RWPE2 (cell line): Measurements from ENCODE around the gene LMX1B.

ENCODE experiments used
- ATAC-seq: fragments of 200-7000 bp; cut with Tn5 transposase; 3 replicates; pipeline ENCODE4 v1.9.1; 2021; ENCODE audit warnings: low read depth
- DNase-seq: peaks from one replicate; pipeline ENCODE4 v3.0.0-alpha.2; 2020; ENCODE audit warnings: low spot score
- H3K27ac ChIP-seq: fragments of 450-650 bp; 2 replicates; pipeline ENCODE4 v1.5.1; 2017; ENCODE audit warnings: mild to moderate bottlenecking; ENCODE audit not compliant: poor library complexity, severe bottlenecking
- H3K27me3 ChIP-seq: fragments of 250-450 bp; sonication (Bioruptor Pico); 2 replicates; pipeline ENCODE4 v1.5.1; 2021; ENCODE audit warnings: mild to moderate bottlenecking, moderate library complexity; ENCODE audit not compliant: insufficient read depth, poor library complexity, severe bottlenecking
- H3K36me3 ChIP-seq: fragments of 250-450 bp; sonication (Bioruptor Pico); 2 replicates; pipeline ENCODE4 v1.5.1; 2020; ENCODE audit warnings: low read depth, mild to moderate bottlenecking, moderate library complexity
- H3K4me1 ChIP-seq: fragments of 250-450 bp; sonication (Bioruptor Pico); 2 replicates; pipeline ENCODE4 v1.5.1; 2021; ENCODE audit warnings: mild to moderate bottlenecking, moderate library complexity; ENCODE audit not compliant: insufficient read depth, poor library complexity, severe bottlenecking
- H3K4me3 ChIP-seq: fragments of 250-450 bp; sonication (Bioruptor Pico); 2 replicates; pipeline ENCODE4 v1.5.1; 2021; ENCODE audit warnings: mild to moderate bottlenecking, moderate library complexity; ENCODE audit not compliant: severe bottlenecking
- H3K9me3 ChIP-seq: fragments of 250-450 bp; sonication (Bioruptor Pico); 2 replicates; pipeline ENCODE4 v1.5.1; 2021; ENCODE audit warnings: mild to moderate bottlenecking, moderate library complexity; ENCODE audit not compliant: severe bottlenecking
- CTCF ChIP-seq: fragments of 450-650 bp; IDR thresholded peaks from one replicate; pipeline ENCODE4 v1.5.1; 2017; ENCODE audit warnings: mild to moderate bottlenecking, moderate library complexity; ENCODE audit not compliant: poor library complexity, severe bottlenecking

LMX1B gene

GRCh38 chr9:126690431-126691051 lies 76.8 kb downstream of the LMX1B start:
- peak; percentile 42; the same call in 2 of the 3 replicates for ATAC-seq

DNA sequence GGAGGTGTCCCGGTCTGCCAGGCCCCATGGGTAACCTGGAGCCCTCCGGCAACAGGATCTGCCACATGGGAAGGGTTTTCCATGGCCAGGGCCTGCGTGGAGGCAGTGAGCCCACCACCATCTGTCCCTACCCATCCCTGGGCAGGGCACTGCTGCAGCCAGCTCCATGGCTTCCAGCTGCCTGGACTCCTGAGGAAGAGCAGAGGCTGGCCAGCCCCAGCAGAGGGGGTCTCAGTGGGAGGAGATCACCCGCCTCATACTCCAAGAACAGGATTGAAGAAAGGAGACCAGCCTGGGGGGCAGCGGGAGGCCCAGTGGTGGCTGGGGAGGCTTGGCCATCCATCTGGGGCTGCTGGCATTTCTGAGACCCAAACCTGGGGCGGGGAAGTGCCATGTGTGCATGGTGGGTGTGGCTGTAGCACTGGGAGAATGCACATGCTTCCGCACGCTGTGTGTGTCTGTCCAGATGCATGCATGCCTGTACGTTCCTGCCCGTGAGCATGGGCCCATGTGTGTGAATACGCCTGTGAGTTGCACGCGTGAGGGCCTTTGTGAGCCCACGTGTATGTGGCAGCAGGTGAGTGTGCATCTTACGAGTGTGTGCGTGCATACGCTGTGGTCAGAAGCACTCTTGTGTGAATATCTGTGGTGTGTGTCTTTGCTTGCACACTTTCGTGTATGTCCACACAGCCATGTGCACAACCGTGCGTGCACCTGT lies 78.5 kb downstream of the LMX1B start:
- Histone ChIP-seq H3K4me3 (no peak overlapping the region), H3K27me3 (no peaks in the 10 kb centered on the region), H3K36me3 (no peaks in the 10 kb centered on the region), H3K9me3 (no peaks in the 10 kb centered on the region), H3K27ac (no peak overlapping the region), H3K4me1 (peaks cover 7% of the 10 kb centered on the region)
- TF ChIP-seq CTCF, result no peak
- ATAC-seq, result no peak
- no peak for DNase-seq

More at GRCh38 chr9:126690431-126691051, 76.8 kb downstream of the LMX1B start:
- Histone ChIP-seq H3K4me1 (peaks cover 7% of the 10 kb centered on the region), H3K27ac (no peak overlapping the region), H3K27me3 (no peaks in the 10 kb centered on the region), H3K36me3 (no peaks in the 10 kb centered on the region), H3K4me3 (no peak overlapping the region), H3K9me3 (no peaks in the 10 kb centered on the region)
- peak; percentile 64 for DNase-seq
- peak; percentile 80 for TF ChIP-seq CTCF

GRCh38 chr9:126692759-126693427 lies 79.2 kb downstream of the LMX1B start:
- Histone ChIP-seq H3K4me3 (no peak overlapping the region), H3K27ac (no peak overlapping the region), H3K4me1 (peaks cover 7% of the 10 kb centered on the region), H3K27me3 (no peaks in the 10 kb centered on the region), H3K9me3 (no peaks in the 10 kb centered on the region), H3K36me3 (no peaks in the 10 kb centered on the region)
- no peak for TF ChIP-seq CTCF
- ATAC-seq (no peak), DNase-seq (peak; percentile 55)

DNA sequence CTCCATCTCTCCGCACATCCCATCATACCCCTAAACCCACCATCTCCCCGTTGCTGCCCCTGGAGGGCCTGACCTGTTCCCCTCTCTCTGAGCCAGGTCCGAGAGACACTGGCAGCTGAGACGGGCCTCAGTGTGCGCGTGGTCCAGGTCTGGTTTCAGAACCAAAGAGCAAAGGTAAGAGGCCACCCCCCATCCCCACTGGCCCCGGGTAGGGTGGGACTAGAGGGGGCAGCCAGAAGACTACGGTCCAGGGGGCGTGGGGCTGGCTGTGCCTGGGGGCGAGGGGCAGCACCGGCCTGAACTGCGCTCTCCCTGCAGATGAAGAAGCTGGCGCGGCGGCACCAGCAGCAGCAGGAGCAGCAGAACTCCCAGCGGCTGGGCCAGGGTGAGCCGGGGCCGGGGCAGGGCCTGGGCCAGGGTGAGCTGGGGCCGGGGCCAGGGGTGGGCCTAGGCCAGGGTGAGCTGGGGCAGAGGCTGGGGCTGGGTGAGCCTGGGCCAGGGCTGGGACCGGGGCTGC lies 79.8 kb downstream of the LMX1B start:
- DNase-seq (peak; percentile 39), ATAC-seq (no peak)
- H3K27ac ChIP-seq, result no peak overlapping the region

More for the DNA sequence above, 79.8 kb downstream of the LMX1B start:
- H3K9me3 ChIP-seq, result no peaks in the 10 kb centered on the region
- H3K4me1 ChIP-seq, result peaks cover 7% of the 10 kb centered on the region
- no peak overlapping the region for H3K4me3 ChIP-seq
- H3K36me3 ChIP-seq, result no peaks in the 10 kb centered on the region
- no peaks in the 10 kb centered on the region for H3K27me3 ChIP-seq
- TF ChIP-seq CTCF, result no peak
